HG02870 (cell line): ENCODE results near the gene AGRP.

ENCODE experiments used
- ATAC-seq: cut with Tn5 transposase; IDR thresholded peaks from one replicate; pipeline ENCODE4 v1.9.1; 2021; ENCODE audit warnings: mild to moderate bottlenecking, moderate library complexity; ENCODE audit not compliant: unreplicated experiment

Gene AGRP

DNA sequence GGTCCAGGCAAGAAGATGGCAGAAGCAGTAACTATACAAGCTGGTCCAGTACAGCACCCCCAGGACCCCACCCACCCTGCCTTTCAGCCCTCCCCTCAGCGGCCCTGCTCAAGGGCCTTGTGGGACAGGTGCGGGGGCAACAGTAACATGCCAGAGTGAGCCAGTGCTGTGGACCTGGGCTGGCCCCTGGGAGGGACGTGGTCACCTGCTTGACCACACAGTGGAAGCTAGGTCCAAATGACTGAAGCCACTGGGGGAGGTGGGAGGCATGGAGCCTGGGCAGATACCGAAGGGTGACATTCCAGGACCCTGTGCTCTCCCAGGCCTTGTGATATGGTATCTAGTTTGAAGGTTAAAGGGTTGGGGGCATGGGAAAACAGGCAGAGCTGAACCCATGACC is 19.7 kb downstream of the AGRP start:
- ATAC-seq, result no peak

DNA sequence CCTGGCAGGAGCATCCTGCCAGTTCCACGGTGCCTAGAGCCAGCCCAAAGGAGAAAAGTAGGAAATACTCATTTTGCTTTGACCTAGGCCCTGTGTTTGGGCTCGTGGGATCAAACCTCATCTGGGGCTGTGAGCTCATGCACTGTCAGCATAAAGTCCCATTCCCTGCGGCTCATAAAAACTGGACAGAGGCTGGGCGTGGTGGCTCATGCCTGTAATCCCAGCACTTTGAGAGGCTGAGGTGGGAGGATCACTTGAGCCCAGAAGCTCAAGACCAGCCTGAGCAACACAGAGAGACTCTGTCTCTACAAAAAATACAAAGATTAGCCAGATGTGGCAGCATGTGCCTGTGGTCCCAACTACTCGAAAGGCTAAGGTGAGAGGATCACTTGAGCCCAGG is 20.3 kb downstream of the AGRP start:
- no peak for ATAC-seq

DNA sequence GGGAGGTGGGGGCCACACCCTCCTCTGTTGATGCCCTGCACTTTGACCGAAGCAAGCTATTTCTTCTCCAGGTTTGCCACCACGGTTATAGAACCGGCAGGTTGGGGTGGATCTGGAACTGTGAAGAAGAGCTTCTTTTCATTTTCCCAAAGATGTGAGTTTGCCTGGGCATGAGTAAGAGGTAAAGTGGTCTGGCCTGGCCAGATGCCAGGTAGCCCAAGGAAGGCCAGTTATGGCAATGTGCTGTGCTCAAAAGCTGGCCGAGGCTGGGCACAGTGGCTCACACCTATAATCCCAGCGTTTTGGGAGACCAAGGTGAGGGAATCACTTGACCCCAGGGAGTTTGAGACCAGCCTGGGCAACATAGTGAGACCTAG is 21.1 kb downstream of the AGRP start:
- ATAC-seq, result no peak

DNA sequence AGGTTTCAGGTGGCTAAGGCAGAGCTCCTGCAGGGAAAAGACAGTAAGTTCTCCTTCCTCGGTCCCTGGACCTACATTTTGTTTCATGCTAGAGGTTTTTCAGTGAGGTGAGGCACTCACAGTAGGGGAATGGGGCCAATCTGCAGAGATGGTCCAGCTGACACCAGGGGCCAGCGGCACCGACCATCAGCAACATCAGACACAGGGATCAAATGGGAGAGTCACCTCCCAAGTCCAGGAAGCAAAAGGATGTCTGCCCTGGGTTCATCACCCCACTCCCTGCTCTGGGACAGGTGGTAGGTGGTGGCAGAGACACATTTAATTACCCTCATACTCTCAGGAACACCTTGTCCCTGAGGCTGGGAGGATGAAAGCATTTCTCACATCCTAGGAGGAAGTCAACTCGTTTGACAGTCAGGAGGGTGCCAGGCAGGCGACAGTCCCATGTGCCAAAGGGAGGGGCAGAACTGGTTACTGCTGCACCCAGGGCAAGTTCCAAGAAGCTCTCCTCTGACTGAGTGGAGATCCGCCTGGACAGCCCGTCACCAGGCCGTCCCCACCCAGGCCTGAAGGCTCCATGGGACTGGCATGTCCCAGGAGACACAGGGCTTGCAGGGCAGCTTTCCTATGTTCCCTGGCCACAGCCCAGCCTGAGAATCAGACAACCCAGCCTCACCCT is 21.6 kb downstream of the AGRP start:
- no peak for ATAC-seq

DNA sequence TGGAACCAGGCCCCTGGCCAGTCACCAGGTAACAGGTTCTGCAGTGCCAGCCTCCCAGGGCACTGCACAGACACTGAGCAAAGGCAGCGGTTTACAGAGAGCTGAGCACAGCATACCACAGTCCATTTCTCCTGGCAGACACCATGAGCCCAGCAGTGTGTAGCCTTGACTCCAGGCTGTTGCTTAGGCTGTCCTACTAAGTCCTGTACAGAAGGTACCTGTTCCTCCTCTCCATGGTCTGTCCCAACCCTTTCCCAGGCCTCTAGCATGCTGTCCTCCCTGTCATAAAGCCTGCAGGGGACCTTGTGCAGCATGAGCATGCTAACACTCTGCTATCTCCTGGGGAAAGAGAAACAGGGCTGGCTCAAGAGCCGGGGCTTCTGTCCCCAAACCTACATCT is 22.4 kb downstream of the AGRP start:
- ATAC-seq, result no peak

DNA sequence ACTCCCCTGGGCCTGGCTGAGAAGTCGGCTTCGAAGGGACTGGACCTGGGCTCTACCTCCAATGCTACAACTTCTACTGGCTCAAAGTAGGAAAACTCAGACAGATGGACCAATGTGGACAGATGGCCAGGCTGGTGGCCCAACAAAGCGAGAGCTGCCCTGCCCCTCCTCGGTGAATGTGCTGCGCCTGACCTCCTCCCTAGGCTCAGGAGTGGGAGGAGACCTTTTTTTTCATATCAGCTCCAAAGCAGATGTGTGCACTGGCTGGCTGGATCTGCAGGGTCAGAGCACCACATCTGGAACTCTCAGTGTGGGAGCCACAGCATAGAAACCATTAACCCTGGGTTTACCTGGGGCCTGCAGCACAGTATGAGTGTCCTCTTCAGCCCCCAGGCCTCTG is 23.2 kb downstream of the AGRP start:
- ATAC-seq, result no peak

DNA sequence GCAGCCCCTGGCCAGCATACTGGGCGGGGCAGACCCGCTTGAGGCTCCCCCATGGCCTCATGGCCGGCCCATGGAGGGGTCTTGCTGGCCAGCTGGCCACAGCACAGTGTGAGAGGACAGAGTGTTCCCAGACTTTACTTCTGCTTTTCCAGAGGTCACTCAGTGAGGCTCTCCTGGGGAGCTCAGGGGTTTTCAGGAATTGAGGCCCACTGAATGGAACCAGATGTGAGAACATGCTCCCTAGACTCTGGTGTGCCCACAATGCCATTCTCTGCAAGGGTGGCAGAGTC is 23.5 kb downstream of the AGRP start:
- no peak for ATAC-seq

DNA sequence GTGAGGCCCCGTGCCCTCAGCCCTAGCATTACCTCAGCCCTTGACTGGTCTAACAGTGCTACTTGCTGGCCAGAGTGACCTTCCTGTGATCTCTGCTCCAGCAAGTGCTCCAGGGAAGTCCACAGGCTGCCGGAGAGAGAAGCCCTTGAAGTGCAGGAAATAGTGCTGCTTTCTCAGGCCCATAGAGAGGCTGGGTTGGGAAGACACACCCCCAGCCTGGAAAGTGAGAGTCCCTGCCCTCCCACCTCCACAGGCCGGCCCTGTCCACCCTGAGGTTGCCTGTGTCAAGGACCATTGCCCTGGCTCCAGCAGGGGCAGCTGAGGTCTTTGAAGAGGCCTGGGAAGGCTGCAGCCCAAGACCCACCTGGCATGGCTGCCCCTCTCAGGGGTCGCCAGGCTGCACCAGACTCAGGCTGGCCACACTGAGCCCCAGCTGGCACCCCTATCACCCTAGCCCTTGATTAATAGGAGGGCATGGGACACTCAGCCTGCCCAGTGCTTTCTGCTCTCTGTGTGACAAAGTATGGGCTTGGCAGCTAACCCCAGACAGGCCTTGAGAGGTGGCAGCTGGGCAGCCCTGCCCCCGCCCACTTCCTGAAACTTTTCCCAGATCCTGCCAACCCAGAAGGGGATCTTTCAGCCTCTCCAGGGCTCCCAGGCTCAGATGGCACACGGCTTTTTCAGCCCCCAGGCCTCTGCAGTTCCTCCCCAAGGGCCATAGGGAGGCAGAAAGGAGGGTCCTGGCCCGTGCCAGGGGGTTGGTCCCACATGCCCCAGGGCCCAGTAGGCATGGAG is 24.1 kb downstream of the AGRP start:
- ATAC-seq, result no peak

DNA sequence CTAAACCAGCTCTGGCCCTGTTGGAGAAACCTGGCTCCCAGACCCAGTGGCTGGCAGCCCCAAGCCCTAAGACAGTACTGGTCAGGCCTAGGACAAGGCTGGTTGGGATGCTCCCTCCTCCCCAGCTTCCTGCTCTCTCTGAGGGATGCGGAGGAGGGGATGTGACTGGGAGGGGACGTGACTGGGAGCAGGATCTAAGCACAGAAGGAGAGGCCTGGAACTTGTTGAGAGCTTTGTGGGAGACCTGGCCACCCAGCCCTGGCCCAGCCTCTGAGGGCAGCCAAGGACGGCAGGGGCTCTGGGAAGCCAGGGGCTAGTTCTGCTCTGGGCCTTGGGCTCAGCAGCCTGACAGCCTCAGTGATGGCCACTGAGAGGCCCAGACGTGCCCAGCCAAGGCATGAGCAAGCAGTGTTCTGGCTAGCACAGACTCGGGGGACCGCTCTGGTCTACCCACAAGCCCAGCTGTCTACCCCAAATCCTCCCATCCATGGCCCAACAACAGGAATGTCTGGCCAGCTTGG is 25.2 kb downstream of the AGRP start:
- no peak for ATAC-seq

DNA sequence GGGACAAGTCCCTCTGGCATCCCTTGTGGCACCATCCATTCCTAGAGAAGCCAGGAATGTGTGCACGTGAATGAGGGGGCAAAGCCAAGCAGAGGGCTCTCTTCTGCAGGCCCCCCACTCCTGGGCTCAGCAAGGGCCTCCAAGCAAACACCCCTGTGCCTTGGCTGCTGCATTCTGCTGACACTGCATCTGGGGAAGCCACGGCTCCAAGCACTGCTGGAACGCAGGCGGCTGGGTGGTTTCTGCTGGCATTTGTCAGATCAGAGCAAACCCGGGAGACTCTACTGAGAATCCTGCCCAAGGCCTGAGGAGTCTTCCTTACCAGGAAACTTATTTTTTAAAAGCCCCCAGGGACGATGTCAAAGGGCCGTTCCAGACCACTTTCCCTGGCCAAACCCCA is 25.7 kb downstream of the AGRP start:
- no peak for ATAC-seq

DNA sequence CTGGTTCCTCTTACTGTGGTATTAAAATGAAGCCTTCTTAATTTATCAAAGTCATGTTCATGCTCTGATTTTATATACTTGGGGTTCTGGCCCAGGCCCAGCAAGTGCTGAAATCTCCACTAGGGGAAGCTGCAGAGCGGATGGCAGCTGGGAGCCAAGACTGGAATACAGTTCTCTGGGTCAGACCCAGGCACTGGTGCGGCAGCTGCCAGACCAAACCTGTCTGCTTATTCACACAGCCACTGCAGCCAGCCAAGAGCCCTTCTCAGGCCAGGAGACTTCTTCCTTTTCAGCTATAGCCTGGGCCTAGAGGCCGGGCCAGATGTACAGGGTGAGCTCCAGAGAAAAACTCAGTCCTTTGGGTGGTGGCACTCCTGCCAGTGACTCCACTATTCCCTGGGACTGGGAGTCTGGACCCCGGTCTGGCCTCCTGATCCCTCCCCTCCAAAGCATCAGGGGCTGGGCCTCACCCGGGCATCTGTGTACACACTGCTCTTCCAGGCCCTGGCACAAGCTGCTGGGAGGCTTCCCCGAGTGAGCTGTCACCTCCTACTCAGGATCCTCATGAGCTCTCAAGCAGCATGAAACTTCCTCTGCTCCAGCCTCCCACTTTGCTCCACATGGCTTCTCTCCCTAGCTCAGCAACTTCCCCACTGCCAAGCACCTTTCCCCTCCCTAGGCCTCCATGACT is 26.8 kb downstream of the AGRP start:
- ATAC-seq, result no peak

DNA sequence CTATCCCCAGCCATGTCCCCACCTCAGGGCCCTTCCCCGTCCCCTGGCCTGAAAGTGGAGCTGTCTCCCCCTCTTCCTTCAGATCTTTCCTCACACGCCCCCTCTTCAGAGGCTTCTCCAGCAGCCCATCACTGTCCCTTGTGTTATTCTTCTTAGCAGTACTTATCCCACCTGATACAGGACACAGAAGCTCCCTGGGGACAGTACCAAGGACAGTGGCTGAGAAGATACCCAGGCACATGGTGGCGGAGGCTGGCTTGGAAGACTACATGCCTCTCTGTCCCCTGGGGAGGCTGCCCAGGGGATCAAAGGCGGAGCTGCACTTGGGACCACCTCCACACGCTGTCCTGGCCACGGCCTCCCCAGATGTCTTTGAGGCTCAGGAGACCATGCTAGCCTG is 28.5 kb downstream of the AGRP start:
- no peak for ATAC-seq

DNA sequence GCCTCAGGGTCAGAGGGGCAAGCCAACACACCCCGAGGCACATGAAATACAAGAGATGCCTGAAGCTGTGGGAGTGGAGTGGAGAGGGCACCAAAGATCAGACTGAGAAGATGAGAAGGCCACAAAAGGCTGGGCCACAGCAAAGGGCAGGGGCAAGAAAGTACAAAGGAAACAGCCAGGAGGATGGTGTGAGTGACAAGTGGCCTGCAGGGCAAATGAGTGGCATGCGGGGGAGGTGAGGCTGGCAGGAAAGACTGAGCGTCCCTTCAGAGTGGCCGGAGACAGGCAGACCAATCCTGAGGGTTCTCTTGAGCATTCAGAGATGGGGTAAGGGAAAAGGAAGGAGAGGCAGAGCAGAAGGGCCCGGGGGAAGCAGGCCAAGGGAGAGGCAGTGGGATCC is 29.2 kb downstream of the AGRP start:
- ATAC-seq, result no peak

DNA sequence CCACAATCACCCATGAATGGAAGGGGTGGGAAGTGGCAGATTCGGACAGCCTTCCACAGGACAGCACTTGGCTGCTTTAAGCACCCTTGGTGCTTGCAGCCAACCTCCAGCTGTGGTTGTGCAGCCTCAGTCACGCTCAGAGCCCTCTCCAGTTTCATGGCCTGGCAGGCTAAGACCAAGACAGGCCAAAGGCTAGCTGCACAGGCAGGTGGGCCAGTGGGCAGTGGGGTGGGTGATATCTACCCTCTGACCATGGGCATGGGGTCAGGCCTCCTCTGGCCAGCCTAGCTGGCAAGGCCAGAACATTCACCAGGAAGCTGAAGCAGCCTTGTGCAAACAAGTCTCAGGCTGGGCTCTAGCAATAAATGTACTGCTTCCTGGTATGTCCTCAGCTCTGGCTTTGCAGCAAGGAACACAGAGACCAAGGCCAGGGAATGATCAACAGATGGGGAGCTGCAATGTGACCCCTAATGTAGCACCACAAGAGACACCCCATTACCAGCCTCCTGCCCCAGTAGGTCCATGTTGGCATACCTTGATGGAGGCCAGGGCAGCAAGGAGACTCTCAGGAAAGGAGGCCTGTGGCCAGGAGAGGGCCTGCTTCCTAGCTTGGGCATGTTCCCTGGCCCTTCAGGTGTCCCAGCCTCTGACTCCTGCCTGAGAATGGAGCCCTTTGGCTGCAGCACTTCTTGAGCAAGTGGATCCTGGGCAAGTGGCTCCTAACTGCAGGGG is 31.5 kb downstream of the AGRP start:
- no peak for ATAC-seq

DNA sequence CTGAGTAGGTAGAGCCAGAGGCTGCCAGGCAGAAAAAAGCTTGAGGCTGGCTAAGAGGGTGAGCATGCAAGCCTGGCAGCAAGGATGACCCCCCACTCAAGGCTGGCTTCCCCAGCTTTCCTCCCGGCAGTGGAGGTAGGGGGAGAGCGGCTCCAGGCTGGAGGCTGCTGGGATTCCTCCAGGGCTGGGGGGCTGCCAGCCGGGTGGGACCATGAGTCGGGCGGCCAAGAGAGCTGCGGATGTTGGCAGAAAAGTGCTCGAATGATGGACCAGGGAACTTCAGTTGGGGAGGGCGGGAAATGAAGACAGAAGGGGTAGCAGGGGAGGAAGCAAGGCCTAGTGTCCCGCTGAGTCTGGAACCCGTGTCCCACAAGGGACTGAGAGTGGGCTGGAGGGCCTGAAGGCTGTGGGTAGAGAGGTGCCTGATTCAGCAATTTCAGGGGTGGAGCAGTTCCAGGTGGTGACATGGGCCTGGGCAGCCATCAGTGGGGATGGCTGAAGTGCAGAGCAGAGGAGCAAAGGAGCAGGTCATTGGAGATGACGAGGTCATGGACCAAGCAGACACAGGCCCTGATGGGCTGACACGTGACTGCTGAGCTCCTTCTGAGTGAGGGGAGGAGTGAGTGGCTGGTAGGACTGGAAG is 32.2 kb downstream of the AGRP start:
- ATAC-seq, result no peak

DNA sequence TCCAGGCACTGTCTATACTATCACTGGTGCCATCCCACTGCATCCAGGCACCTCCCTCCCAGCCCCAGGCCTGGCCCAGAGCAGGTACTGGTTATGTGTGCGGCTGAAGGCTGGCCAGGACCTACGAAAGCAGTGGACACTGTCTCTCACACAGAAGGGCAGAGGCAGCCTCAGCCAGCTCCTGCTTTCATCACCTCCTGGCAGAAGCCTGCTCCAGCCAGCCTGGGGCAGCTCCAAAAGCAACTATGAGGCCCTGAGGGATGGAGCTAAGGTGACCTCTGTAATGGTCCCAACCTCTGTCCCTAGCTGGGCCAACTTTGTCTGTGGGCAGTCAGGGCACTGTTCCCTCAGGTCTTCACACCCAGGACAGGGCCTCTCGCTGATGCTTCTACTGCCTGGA is 33.6 kb downstream of the AGRP start:
- no peak for ATAC-seq

DNA sequence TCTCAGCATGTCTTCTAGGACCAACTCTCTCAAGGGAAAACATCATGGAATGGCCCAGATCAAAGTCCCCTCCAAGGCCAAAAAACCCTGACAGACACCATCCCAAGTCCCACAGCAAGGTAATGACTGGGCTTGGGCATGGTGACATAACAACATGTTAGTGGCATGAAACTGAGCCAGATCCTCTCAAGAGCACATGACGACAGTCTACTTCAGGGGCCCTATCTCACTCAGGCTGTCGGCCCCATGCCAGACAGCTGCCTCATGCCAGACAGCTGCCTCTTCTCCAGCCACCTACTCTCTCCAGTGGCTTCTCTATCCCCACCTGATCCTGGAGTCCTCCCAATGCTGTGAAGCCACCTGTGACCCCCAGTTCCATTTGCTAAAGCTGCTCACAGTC is 34.0 kb downstream of the AGRP start:
- ATAC-seq, result no peak

DNA sequence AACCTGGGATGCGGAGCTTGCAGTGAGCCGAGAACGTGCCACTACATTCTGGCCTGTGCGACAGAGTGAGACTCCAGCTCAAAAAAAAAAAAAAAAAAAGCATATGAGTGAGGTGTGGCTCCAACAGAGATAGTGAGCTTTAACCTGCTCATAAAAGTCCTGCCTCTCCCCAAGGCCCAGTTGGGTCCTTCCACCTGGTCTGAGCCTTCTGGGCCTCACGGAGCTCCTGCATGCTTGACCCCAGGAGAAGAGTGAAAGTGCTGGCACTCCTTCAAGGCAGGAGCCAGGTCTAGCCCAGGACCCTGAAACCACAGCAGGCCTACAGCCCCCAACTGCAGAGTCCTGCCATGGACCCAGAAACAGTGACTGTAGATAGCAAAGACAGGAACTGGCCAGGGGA is 34.8 kb downstream of the AGRP start:
- ATAC-seq, result no peak

DNA sequence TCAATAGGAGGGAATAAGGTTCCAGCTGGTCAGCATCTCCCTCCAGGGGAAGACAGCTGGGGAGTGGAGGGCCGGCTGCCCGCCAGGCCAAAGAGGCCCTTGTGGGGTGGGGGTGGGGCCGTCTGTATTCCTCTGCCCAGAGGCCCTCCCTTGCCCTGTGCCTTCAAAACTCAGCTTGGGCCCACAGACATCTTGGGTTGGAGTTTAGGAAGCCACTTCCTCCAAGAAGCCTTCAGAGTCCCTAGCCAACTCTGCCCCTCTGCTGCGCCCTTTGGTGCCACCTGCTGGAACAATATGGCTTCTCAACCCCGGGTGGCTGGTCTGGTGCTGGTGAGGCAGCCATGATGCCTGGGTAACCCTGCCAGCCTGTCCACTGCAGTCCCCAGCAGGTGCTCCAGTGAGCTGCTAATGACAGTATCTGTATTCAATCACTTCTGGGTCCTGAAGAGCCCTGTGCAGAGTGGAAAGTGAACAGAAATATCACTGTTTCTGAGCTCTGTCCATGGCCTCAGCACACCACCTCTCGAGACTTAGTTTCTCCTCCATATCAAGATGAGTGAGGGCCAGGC is 35.8 kb downstream of the AGRP start:
- no peak for ATAC-seq

DNA sequence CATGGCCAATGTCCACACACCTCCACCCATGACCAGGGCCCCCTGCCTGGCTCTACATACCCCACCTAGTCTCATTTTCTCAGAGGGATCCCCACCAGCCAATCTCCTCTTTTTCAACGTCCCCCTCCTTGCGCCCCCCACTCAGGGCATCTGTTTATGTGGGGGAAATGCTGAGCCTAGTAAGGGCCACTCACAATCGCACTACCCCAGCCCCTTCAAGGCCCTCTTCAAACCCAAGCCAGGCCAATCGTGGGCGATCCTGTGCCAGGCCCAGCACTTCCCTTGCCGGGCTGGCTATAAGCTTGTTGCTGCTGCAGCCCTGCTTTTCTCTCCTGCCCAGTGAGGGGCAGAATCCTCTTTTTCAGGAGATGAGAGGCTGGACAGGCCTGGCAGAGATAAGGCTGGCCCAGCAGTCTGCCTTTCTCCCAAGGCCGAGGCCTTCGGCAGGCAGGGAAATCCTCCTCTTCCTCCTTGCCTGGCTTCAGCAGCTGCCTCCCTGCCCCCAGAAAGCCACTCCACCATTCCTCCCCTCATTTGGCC is 36.3 kb downstream of the AGRP start:
- ATAC-seq, result no peak
